GM15510 (cell line): ENCODE results near the gene SPATA46.

ENCODE experiments used
- POLR2A ChIP-seq: IDR thresholded peaks from 3 replicates; pipeline ENCODE4 v1.6.1; 2011; ENCODE audit warnings: borderline replicate concordance; ENCODE audit not compliant: insufficient read length; ENCODE audit errors: extremely low read depth

The SPATA46 gene

GRCh38 chr1:162385280-162385623 is 8.6 kb upstream of the SPATA46 start:
- TF ChIP-seq POLR2A: no peak

GRCh38 chr1:162384601-162385279 is 8.1 kb upstream of the SPATA46 start:
- TF ChIP-seq POLR2A: no peak

- TF ChIP-seq POLR2A: no peak
Measured at GRCh38 chr1:162384116-162384515, 7.5 kb upstream of the SPATA46 start.

GRCh38 chr1:162383516-162383915 is 6.9 kb upstream of the SPATA46 start:
- no peak for TF ChIP-seq POLR2A

- TF ChIP-seq POLR2A: no peak
Measured at GRCh38 chr1:162383091-162383490, 6.4 kb upstream of the SPATA46 start.

GRCh38 chr1:162381941-162382750 is 5.5 kb upstream of the SPATA46 start:
- TF ChIP-seq POLR2A: no peak

GRCh38 chr1:162381383-162381782 is 4.7 kb upstream of the SPATA46 start, which contains the start of gene C1orf226:
Gene C1orf226, plus strand, starts transcription at chr1:162381728. Its CDS starts 174 bp downstream, at chr1:162381902.
- TF ChIP-seq POLR2A: no peak

- no peak for TF ChIP-seq POLR2A
Measured at GRCh38 chr1:162380061-162380846, 3.6 kb upstream of the SPATA46 start.

- no peak for TF ChIP-seq POLR2A
Measured at GRCh38 chr1:162375463-162375862, 1.2 kb downstream of the SPATA46 start.

GRCh38 chr1:162374406-162374805 is 2.2 kb downstream of the SPATA46 start:
- TF ChIP-seq POLR2A: no peak

GRCh38 chr1:162373541-162374260 is 3.0 kb downstream of the SPATA46 start:
- TF ChIP-seq POLR2A: no peak

GRCh38 chr1:162373072-162373427 is 3.6 kb downstream of the SPATA46 start:
- TF ChIP-seq POLR2A: no peak

- no peak for TF ChIP-seq POLR2A
Measured at GRCh38 chr1:162372159-162373071, 4.2 kb downstream of the SPATA46 start.

GRCh38 chr1:162371611-162372010 is 5.0 kb downstream of the SPATA46 start:
- TF ChIP-seq POLR2A: no peak
